ENCODE measurements around the gene SMAD2.
A peak's percentile ranks its signal among the peaks of the same experiment; 100 is the strongest.

Gene SMAD2

GRCh38 chr18:47930199-47930930 lies at the start of gene SMAD2:
TSS of gene SMAD2 (minus strand) at chr18:47930659. CDS start at chr18:47896756, 33,903 bp downstream.
- peak within 1 kb of the TSS; percentile 88 for H3K4me3 ChIP-seq (ENCODE audit: low read depth, low read length)
- peak; percentile 37 for DNase-seq (ENCODE audit: low read depth)
- in situ Hi-C loops (cut with HindIII; ENCODE audit: low sequenced_read_pairs): no loop called here
- TF ChIP-seq CTCF (IDR thresholded peaks at IDR 0.05; ENCODE audit: low read depth, low read length, missing control alignments): no peak

DNA sequence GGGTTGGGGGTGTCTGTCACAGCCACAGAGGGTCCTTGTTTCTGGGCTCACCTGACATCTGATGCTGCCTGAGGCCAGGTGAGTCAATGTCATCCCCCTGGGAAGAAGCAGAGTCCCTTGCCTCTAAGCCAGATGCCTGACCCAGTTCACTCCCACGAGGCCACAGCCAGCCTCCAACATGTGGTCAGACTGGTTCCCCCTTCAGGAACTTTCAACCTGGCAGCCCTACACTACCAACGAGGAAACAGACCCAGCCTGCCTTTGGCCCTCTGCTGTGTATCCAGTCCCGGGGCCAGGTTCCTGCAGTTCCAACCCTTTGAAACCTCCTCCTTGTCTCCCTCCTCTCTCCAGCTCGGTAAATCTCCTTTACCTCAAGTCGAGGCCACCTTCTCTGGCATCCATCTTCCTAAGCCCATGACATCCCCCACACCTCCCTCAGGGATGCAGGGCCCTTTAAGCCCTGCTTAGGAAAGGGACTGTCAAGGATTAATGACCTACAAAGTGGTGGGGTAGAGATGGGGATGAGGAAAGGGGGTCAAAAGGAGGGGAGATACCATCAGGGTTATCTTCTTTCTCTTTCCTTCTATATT lies 49.2 kb upstream of the SMAD2 start:
- no peak for DNase-seq (ENCODE audit: low read depth)
- TF ChIP-seq CTCF (IDR thresholded peaks at IDR 0.05; ENCODE audit: low read depth, low read length, missing control alignments): no peak
- H3K4me3 ChIP-seq (ENCODE audit: low read depth, low read length): no peak overlapping the region
- in situ Hi-C loops (cut with HindIII; ENCODE audit: low sequenced_read_pairs): no loop called here

- in situ Hi-C loops (cut with HindIII; ENCODE audit: low sequenced_read_pairs): no loop called here
- no peak overlapping the region for H3K4me3 ChIP-seq (ENCODE audit: low read depth, low read length)
- TF ChIP-seq CTCF (IDR thresholded peaks at IDR 0.05; ENCODE audit: low read depth, low read length, missing control alignments): no peak
Observed at GRCh38 chr18:47978603-47979002, 48.1 kb upstream of the SMAD2 start.

GRCh38 chr18:47978141-47978540 lies 47.7 kb upstream of the SMAD2 start:
- TF ChIP-seq CTCF (IDR thresholded peaks at IDR 0.05; ENCODE audit: low read depth, low read length, missing control alignments): no peak

More at GRCh38 chr18:47978603-47979002, 48.1 kb upstream of the SMAD2 start:
- no peak for DNase-seq (ENCODE audit: low read depth)

GRCh38 chr18:47975701-47976100 lies 45.2 kb upstream of the SMAD2 start:
- in situ Hi-C loops (cut with HindIII; ENCODE audit: low sequenced_read_pairs): no loop called here
- no peak for TF ChIP-seq CTCF (IDR thresholded peaks at IDR 0.05; ENCODE audit: low read depth, low read length, missing control alignments)
- H3K4me3 ChIP-seq (ENCODE audit: low read depth, low read length): no peak overlapping the region
- DNase-seq (ENCODE audit: low read depth): no peak

More at GRCh38 chr18:47978141-47978540, 47.7 kb upstream of the SMAD2 start:
- in situ Hi-C loops (cut with HindIII; ENCODE audit: low sequenced_read_pairs): no loop called here
- no peak for DNase-seq (ENCODE audit: low read depth)
- no peak overlapping the region for H3K4me3 ChIP-seq (ENCODE audit: low read depth, low read length)

DNA sequence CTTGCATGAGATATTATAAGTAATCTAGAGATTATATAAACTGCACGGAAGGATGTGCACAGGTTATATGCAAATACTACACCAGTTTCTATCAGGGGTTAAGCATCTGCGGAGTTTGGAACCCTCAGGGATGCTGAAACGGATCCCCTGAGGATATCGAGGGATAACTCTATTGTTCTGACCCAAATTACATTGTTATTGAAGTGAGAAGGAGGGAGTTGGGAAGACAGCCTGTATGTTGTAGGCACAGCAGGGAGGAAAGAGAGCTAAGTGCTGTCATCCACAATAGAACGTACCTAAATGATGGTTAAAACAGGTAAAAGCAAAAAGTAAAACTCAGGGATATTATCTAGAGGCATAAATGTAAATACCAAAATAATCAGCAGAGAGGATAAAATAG lies 44.6 kb upstream of the SMAD2 start:
- TF ChIP-seq CTCF (IDR thresholded peaks at IDR 0.05; ENCODE audit: low read depth, low read length, missing control alignments): no peak
- no peak overlapping the region for H3K4me3 ChIP-seq (ENCODE audit: low read depth, low read length)
- DNase-seq (ENCODE audit: low read depth): no peak
- in situ Hi-C loops (cut with HindIII; ENCODE audit: low sequenced_read_pairs): no loop called here
